HS-5 (cell line): ENCODE data around the gene MALAT1.

Experiments used
- DNase-seq: peaks from one replicate; pipeline ENCODE4 v3.0.0-alpha.2; 2012; ENCODE audit warnings: low read depth

The MALAT1 gene

DNA sequence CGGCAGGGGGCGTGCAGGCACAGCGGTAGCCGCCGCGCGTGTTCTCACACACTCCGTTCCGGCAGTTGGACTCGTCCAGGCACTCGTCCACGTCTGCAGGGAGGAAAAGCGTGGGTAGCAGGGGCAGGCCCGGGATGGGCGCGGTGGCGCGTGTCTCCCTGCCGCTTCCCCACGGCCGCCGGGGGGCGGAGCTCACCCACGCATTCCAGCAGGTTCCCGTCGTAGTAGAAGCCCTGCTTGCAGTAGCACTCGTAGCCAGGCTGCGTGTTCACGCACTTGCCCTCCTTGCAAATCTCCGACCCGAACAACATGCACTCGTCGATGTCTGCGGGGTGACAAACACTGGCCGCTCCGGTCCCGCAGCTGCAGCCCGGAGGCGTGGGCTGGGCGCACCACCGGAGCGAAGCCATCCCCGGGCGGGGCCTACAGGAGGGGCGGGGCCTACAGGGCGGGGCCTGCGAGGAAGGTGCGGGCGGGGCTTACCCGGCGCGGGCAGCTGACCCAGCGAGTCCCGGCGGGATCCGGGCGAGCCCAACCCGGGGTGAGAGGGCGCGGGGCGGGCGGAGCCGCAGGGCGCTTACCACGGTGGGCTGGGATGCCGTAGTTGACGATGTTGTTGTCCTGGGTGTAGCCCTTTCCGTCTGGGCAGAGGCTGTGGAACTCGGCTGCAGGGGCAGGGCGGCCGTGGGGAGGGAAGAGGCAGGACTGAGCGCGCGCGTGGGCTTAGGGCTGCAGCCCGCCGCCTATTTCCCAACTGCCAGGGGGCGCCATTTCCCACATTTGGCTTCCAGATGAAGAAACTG, 41.6 kb downstream of the MALAT1 start:
- peak; percentile 47 for DNase-seq

DNA sequence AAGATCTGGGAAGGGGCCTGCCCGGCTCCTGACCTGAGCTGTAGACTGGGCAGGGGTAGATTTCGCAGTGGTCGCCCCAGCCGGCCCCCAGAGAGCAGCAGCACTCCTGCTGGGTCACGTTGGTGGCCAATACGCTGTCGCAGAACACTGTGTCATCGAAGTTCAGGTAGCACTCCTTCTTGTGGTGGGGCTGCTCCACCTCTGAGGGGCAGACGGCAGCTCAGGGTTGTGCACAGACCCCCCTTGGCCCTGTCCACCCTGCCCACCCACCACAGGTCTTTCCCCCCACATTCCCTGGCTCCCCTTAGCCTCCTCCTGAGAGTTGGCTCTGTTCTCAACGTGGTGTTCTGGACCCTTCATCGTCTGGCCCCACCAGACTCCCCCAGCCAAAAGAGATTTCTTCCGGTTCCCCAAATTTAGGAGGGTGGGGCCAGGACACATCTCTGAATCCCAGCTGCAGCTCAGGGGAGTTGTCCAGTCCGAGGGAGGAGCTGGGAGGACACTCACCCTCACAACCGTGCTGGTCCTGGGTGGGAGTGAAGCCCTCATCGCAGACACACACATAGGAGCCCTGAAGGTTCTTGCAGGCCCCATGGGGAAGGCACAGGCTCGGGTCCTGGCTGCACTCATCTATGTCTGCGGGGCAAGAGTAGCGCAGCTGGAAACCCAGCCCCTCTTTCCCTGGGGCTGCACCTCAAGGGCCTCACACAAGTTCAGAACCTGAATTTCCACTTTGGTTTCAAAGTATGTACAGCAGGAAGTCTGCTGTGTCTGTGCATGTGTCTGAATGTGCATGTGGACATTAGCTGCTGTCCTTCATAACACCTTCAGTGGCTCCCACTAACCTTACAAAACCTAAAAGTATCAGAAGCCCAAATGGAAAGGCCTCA, 42.5 kb downstream of the MALAT1 start:
- DNase-seq, result no peak

DNA sequence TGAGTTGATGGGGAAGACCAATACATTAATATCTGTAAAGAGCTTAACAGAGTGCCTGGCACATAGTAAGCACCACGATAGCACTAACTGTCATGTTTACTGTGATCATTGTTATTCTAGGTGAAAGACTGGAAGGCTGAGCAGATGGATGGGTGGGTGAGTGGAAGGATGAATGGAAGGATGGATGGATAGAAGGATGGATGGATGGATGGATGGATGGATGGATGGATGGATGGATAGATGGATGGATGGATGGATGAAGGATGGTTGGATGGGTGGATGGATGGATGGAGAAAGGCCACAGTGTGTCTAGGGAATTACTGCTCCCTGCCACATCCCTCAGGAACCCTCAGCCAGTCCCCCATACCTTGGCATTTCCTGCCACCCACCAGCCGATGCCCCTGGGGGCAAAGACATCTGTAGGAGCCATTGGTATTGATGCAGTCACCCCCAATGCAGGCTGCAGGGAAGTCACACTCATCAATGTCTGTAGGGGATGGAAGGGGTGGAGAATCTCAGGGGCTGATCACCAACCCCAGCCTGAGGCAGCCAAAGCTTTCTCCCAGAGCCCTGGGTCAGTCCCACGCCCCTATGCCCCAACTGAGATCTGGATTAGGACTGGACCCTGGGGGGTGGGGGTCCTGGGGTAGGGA, 44.0 kb downstream of the MALAT1 start:
- DNase-seq, result no peak

DNA sequence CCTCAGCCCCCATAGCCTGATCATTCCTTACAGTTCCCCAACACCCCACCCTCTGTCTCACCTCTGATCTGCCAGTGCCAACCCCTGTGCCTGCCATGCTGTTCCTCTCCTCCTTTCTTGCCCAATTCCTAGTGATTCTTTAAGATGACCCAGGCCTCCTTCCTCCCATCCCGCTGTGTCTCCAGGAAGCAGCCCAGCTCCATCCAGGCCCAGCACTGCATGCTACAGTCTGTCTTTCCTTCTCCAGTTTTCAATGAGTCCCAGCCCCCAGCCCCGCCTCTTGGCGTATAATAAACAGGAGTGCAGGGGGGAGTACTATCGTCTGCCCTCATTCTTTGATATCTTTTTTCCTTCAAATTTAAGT, 47.0 kb downstream of the MALAT1 start:
- no peak for DNase-seq

DNA sequence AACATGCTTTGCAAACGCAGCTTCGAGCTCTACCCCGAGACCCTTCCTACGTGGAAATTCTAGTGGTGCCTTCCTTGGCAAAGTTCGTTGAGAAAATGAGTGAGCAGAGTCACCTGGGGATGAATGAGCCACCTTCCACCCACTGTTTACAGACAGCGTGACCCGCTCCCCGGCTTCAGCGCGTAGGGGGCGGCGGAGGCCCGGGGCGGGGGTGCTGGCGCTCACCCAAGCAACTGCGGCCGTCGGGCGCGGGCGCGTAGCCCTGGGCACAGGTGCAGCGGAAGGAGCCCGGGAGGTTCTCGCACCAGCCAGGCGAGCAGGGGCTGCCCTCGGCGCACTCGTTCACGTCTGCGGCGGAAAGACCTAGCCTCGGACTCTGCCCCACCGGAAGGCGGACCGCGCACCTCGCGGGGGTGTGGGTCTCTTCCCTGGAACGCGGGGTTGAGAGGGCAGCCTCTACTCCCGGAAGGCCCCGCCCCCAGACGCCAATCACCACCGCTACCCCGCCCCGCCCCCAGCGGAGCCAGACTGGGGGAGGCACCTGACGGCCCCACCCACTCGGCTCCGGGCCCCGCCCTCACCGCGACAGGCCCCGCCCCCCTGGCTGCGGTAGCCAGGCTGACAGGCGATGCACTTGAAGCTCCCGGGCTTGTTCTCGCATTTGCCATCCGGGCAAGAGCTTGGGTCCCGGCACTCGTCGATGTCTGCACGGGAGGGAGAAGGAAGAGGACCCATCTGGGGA, 47.5 kb downstream of the MALAT1 start:
- DNase-seq, result no peak

DNA sequence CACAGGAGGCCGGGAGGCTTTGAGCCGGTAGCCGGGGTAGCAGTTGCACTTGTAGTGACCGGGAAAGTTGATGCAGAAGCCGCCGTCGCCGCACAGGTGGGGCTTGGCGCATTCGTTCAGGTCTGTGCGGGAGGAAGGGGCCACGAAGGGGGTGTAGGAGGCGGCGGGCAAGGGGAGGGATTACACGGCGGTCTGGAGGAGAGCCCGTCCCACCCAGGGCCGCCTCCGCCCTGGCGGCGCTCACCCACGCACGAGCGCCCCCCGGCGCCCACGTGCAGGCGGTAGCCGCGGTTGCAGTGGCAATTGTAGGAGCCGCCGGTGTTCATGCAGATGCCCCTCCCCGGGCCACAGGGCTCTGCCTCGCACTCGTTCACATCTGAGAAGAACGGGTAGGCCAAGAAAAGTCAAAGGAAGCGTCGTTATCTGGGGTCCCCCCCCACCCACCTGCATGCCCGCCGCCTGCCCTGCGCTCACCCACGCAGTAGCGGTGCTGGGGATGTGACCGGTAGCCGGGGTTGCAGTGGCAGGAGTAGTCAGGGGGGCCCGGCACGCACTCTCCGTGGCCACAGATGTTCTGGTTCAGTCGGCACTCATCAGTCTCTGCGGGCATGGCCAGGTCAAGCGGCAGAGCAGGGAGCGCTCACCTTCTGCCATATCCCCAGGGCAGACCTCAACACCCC, 48.7 kb downstream of the MALAT1 start:
- DNase-seq, result no peak

DNA sequence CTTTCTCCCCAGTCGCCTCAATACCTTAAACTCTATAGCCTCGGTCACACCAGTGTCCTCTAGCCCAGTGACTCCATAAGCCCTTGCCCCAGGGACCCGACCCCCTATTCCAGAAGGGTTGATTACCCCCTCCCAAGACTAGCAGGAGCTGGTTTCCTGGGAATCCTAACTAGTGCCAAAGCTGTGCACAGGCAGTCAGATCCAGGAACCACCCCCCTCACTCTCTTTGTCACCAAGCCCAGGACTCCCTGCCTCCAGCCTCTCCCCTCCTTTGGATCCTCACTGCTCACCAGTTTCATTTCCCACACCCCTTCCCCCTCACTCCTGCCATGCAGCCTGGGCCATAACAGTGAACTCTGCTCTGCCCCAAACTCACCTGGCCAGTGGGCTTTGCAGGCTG, 49.5 kb downstream of the MALAT1 start:
- no peak for DNase-seq

DNA sequence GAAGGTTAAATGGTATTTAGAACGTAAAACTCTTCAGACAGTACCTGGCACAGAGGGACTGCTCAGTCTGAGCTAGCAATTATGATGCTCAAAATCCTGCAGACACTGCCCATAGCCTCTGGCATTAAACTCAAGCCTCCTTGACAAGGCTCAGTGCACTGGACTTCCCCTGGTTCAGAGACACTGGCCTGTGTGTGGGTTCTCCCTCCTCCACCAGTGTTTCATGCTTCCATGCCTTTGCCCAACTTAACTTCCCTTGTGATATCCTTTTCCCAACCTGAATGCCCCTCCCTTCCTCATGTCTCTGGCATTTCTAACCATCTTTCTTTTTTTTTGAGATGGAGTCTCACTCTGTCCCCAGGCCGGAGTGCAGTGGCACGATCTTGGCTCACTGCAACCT, 50.3 kb downstream of the MALAT1 start:
- DNase-seq, result no peak

DNA sequence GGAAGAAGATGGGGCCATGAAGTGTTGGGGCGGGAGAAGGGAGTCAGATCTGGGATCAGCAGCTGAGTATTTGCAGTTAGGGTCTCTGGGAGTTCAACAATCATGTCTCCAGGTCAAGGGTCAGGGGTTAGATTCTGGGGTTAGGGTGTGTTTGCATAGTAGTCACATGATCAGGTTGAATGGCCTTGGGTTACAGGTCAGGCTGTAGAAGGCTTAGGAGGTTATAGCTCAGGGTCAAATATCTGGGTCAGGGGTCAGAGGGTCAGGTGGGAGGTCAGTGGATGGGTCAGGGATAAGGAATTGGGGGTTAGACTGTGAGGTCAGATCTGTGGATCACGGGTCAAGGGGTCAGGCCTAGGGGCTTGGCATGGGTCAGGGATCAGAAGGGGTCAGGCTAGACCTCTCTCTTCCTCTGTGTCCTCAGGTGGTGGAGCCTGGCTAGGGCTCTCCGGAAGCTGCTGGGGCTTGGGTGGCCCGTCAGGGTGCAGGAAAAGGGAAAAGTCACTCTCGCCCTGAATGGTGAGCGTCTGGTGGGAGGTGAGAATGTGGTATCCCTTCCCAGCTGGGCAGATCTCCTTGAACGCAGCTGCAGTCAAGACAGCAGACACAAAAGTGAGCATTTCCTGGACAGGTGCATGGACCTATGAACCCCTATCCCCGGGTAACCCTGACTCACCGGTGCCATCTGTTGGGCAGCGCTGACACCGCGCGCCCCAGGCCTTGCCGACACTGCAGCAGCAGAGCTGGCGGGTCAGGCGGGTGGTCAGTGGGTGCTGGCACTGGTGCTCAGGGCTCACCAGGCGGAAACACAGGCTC, 52.9 kb downstream of the MALAT1 start:
- no peak for DNase-seq

DNA sequence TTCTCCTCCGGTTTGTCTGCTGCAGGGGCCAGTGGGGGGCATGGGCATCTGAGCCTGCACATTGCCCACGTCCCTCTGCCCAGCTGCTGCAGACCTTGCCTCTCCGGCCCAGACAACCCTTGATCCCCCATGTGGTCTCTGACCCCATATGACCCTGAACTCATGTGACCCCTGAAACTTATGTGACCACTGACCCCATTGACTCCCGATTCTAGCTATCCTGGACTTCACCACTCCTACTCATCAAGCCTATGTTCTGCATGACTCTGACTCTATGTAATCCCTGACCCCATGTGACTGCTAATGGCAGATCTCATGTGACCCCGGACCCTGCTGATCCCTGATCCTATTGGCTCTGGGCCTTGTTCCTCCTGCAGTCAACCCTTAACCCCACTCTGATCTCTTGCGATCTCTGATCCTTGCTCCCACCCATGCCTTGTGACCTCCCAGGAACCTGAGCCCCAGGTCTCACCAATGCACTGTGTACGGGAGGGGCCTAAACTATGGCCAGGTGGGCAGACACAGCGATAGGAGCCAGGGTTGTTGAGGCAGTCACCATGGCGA, 53.6 kb downstream of the MALAT1 start:
- no peak for DNase-seq

DNA sequence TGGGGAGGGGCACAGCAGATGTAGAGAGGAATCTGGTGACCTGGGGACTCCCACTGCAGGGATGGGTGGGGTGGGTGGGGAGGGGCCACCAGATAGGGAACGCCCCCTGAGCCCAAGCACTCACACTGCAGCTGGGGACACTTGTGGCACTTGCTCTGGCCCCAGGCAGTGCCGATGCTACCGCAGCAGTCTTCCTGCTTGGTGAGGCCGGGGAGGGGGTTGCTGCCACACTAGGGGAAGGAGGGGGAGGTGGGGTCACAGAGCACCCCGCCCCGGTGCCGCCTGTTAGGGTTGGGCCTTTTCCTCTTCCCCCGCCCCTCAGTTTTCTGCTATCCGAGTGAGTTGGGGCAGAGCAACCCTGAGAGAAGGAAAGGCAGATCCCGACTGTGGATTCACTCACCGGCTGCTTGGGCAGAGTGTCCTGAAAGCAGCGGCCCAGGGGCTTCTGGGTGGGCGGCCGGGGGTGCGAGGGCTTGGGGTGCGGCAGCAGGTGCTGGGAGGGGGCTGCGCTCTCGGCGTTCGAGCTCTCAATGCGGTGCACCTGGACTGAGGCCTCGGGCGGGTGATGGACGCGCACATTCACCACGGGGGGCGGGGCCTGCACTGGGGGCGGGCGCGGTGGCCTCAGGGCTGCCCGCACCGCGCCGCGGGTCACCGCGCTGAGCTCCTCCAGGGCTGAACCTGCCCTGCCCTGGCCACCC, 54.6 kb downstream of the MALAT1 start:
- no peak for DNase-seq

DNA sequence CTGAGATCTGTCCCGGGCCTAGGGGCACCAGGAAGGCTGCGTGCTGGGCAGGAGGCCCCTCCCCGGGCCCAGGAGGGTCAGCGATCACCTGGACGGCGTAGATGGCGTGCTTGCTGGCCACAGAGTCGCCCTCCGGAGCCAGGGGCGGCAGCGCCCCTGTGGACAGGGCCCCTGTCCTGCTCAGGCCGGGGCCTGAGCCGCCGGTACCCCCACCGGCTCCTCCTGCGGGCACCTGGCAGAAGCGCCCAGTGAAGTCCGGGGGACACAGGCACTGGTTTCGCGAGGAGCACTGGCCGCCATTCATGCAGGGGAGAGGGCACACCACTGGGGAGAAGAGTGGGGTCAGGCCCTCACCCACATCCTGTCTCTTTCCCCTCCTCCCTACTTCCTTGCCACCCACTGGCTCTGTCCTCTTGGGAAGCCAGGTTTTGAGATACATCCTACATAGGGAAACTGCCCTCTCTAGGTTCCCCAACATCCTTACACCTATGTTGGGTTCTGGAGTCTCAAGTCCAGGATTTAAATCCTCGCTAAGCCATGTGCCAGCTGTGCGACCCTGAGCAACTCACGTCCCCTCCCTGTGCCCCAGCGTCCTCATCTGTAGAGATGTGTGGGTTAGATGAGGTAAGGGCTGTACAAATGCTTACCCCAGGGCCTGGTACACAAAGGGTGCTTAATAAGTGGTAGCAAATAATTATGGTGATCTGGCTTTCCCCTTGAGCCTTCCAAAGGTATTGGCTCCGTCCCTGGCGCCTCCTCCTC, 55.4 kb downstream of the MALAT1 start:
- DNase-seq, result no peak

DNA sequence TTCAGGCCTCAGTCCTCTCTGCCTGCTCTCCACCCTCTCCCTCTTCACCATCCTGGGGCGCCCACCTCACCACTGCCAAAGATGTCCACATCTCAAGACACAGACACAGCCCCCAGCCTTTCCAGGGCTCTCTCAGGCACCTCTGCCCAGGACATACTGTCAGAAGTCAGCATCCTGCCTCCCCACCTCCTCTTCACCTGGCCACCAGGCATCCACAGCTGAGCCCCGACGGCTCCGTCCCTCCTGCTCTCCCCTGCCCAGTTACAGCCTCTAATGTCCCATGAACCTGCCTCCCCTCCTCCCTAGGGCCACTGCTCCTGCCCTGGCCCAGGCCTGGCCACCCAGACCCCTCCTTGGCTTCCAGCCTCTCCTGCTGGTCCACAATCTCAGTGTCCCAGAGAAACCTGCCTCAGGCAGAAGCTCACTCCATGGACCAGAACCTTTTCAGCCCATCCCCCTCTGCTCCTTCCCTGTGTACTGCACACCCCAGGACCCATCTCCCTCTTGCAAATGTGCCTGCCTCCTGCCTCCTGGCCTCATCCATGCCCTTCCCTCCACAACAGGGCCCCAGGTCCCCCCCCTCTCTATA, 56.1 kb downstream of the MALAT1 start:
- no peak for DNase-seq

DNA sequence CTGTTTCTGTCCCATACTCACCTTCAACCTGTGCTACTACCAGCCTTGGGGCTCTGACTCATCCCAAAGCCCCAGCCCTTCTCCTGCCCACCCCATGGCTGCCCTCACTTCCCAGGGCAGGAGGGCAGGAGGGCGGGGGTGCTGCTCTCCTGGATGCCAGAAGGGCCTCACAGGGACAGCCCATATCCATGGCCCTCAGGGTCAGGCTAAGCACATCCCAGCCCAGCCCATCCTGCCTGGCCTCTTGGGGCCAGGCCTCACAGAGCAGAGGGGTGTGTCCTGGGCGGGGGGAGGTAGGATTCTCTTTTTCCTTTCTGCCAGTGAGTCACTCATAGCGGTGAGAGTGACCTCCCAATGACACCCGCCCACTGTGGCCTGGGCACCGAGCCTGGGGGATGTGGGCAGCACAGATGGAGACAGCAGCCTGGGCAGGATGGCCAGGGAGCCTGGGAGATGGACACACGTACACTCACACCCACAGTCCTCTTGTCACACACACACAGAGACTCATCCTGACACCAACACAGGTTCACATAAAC, 56.9 kb downstream of the MALAT1 start:
- DNase-seq, result peak; percentile 83
